ENCODE data around the gene STX12.
A peak's percentile ranks its signal among the peaks of the same experiment; 100 is the strongest.
"Not testable (repeated sequence)": the region's sequence is repeated elsewhere in the genome, so short reads cannot be mapped to it uniquely, and the experiment has no call there.

The STX12 gene

GRCh38 chr1:27868932-27869718, 96.1 kb downstream of the STX12 start:
- no peak overlapping the region for H3K27ac ChIP-seq (ENCODE audit: extremely low read depth, low read depth, low read length)
- no peaks in the 10 kb centered on the region for H3K36me3 ChIP-seq (ENCODE audit: control insufficient read depth in 2 of 2, insufficient read depth in 1 of 2, low read length in 2 of 2)
- no peaks in the 10 kb centered on the region for H3K9me3 ChIP-seq (ENCODE audit: control insufficient read depth, insufficient read depth, low read depth, low read length)
- ChIA-PET CTCF (no interaction called here), POLR2A (no interaction called here)
- no peak overlapping the region for H3K4me3 ChIP-seq (ENCODE audit: low read depth, low read length)
- TF ChIP-seq ZBTB10 (tag by site-specific recombination; IDR thresholded peaks at IDR 0.05) (no peak), ZNF600 (tag by site-specific recombination; IDR thresholded peaks at IDR 0.05) (0 out of 2 replicates have a peak, but pooled peaks have one; percentile 19), EGR2 (tag by site-specific recombination; IDR thresholded peaks at IDR 0.05; ENCODE audit: low read depth) (peak; percentile 41; the same call in 1 of the 2 replicates), GLIS2 (tag by site-specific recombination; IDR thresholded peaks at IDR 0.05) (0 out of 2 replicates have a peak, but pooled peaks have one; percentile 10), ZFHX2 (tag by site-specific recombination; conservative IDR thresholded peaks at IDR 0.05) (peak; percentile 61)
- no peaks in the 10 kb centered on the region for H3K4me1 ChIP-seq (ENCODE audit: control insufficient read depth, insufficient read depth, low read length)

GRCh38 chr1:27869719-27870085, 96.7 kb downstream of the STX12 start:
- Histone ChIP-seq H3K9me3 (ENCODE audit: control insufficient read depth, insufficient read depth, low read depth, low read length) (no peaks in the 10 kb centered on the region), H3K27ac (ENCODE audit: extremely low read depth, low read depth, low read length) (no peak overlapping the region), H3K4me1 (ENCODE audit: control insufficient read depth, insufficient read depth, low read length) (no peaks in the 10 kb centered on the region), H3K36me3 (ENCODE audit: control insufficient read depth in 2 of 2, insufficient read depth in 1 of 2, low read length in 2 of 2) (no peaks in the 10 kb centered on the region), H3K4me3 (ENCODE audit: low read depth, low read length) (no peak overlapping the region)
- no peak for TF ChIP-seq ZNF585B (tag by site-specific recombination; IDR thresholded peaks at IDR 0.05)
- peak; percentile 75; the same call in 1 of the 2 replicates for TF ChIP-seq ZNF768 (tag by site-specific recombination; IDR thresholded peaks at IDR 0.05)
- TF ChIP-seq SP2 (tag by site-specific recombination; IDR thresholded peaks at IDR 0.05) = no peak
- TF ChIP-seq ZNF266 (tag by site-specific recombination; IDR thresholded peaks at IDR 0.05; ENCODE audit: low read depth) = no peak
- TF ChIP-seq ZNF645 (tag by site-specific recombination; IDR thresholded peaks at IDR 0.05) = no peak
- TF ChIP-seq ZNF629 (tag by site-specific recombination; IDR thresholded peaks at IDR 0.05) = no peak
- TF ChIP-seq OVOL3 (tag by site-specific recombination; IDR thresholded peaks at IDR 0.05) = no peak
- CTCF ChIA-PET = interaction anchor here (0.6 kb wide), 1 partner anchor 843 kb away, joined by 3 read pairs; no protein-coding TSS in a partner anchor
- POLR2A ChIA-PET = no interaction called here

GRCh38 chr1:27871076-27871475, 98.1 kb downstream of the STX12 start:
- H3K36me3 ChIP-seq (ENCODE audit: control insufficient read depth in 2 of 2, insufficient read depth in 1 of 2, low read length in 2 of 2); H3K27ac ChIP-seq (ENCODE audit: extremely low read depth, low read depth, low read length); POLR2A ChIA-PET; H3K9me3 ChIP-seq (ENCODE audit: control insufficient read depth, insufficient read depth, low read depth, low read length); H3K4me3 ChIP-seq (ENCODE audit: low read depth, low read length); H3K4me1 ChIP-seq (ENCODE audit: control insufficient read depth, insufficient read depth, low read length): not testable (repeated sequence)
- CTCF ChIA-PET = interaction anchor here (0.6 kb wide), 1 partner anchor 50 kb away, joined by 3 read pairs; no protein-coding TSS in a partner anchor

- peaks cover 3% of the 10 kb centered on the region; the same call in 1 of the 2 replicates for H3K4me1 ChIP-seq (ENCODE audit: control insufficient read depth, insufficient read depth, low read length)
- POLR2A ChIA-PET = interaction anchor here (0.6 kb wide), 1 partner anchor 988 kb away, joined by 3 read pairs; no protein-coding TSS in a partner anchor
- H3K36me3 ChIP-seq (ENCODE audit: control insufficient read depth in 2 of 2, insufficient read depth in 1 of 2, low read length in 2 of 2) = no peaks in the 10 kb centered on the region
- CTCF ChIA-PET = interaction anchor here (0.7 kb wide), 2 partner anchors 209 to 1836 kb away, joined by 3 to 5 read pairs; no protein-coding TSS in a partner anchor
- no peaks in the 10 kb centered on the region for H3K9me3 ChIP-seq (ENCODE audit: control insufficient read depth, insufficient read depth, low read depth, low read length)
- H3K4me3 ChIP-seq (ENCODE audit: low read depth, low read length) = peak within 1 kb of the TSS; percentile 23
- H3K27ac ChIP-seq (ENCODE audit: extremely low read depth, low read depth, low read length) = no peak within 1 kb of the TSS
- no peak for TF ChIP-seq ZNF398 (tag by site-specific recombination; IDR thresholded peaks at IDR 0.05)
- peak; percentile 83 for TF ChIP-seq ZNF513 (tag by site-specific recombination; IDR thresholded peaks at IDR 0.05)
- no peak for TF ChIP-seq ZNF645 (tag by site-specific recombination; IDR thresholded peaks at IDR 0.05)
Observed at GRCh38 chr1:27872059-27872801, 99.2 kb downstream of the STX12 start, which contains the start of gene THEMIS2. Gene THEMIS2, plus strand, starts transcription at chr1:27872544. Its CDS starts 28 bp downstream, at chr1:27872572.

Measured in HEK293 (cell line).